OCI-LY7 (cell line): Measurements from ENCODE around the gene BBLN.

Source experiments
- EZH2phosphoT487 ChIP-seq: fragments of 200-600 bp; sonication (generic); IDR thresholded peaks from 2 replicates; pipeline ENCODE4 v1.6.1; 2018; ENCODE audit warnings: low read depth, borderline replicate concordance, mild to moderate bottlenecking, mixed run types, antibody characterized with exemption, low read length, moderate library complexity, mixed read lengths
- TF ChIP-seq, protein P1 (sequence below): fragments of 200-600 bp; sonication (generic); conservative IDR thresholded peaks from 2 replicates; pipeline ENCODE4 v1.5.1; 2014; ENCODE audit warnings: mild to moderate bottlenecking, antibody characterized with exemption, low read length, moderate library complexity, mixed read lengths

DNA sequence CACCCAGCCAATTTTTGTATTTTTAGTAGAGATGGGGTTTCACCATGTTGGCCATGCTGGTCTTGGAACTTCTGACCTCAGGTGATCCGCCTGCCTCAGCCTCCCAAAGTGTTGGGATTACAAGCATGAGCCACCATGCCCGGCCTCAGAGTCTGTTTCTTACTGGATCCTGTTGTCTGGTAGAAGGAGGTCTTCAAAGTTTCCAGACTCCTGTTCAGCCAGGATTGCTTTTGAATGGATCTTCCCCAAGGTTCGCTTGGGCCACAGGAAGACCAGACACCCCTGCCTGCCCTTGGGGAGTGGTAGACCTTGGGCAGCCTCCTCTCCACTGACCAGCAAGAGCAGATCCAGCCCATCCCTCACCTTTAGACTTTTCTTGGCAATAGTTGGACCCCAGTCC lies 18.5 kb upstream of the BBLN start:
- TF ChIP-seq, protein P1, sequence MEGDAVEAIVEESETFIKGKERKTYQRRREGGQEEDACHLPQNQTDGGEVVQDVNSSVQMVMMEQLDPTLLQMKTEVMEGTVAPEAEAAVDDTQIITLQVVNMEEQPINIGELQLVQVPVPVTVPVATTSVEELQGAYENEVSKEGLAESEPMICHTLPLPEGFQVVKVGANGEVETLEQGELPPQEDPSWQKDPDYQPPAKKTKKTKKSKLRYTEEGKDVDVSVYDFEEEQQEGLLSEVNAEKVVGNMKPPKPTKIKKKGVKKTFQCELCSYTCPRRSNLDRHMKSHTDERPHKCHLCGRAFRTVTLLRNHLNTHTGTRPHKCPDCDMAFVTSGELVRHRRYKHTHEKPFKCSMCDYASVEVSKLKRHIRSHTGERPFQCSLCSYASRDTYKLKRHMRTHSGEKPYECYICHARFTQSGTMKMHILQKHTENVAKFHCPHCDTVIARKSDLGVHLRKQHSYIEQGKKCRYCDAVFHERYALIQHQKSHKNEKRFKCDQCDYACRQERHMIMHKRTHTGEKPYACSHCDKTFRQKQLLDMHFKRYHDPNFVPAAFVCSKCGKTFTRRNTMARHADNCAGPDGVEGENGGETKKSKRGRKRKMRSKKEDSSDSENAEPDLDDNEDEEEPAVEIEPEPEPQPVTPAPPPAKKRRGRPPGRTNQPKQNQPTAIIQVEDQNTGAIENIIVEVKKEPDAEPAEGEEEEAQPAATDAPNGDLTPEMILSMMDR: no peak
- no peak for TF ChIP-seq EZH2phosphoT487
